GM12878 (cell line): ENCODE data around the gene OSBPL3. TPM values are rescaled to one million over a fixed set of nuclear protein-coding genes. Genes with fewer than 3 reads are reported as not detected.
A peak's percentile ranks its signal among the peaks of the same experiment; 100 is the strongest.

Experiments used
- ATAC-seq: fragments of 200-7000 bp; cut with Tn5 transposase; 3 replicates; pipeline ENCODE4 v1.9.1; 2020; ENCODE audit warnings: mild to moderate bottlenecking, moderate library complexity
- BruUV-seq: library from RNA; stranded (reverse); fragments of 400-500 nt; replicated peaks from 2 replicates; lab custom pipeline; 2021; lab: Mats Ljungman, UMichigan
- CTCF ChIA-PET: fragments of 300-600 bp; sonication (Branson Sonifier 250); formaldehyde crosslinking; extraction: SDS; loops from one replicate; lab custom pipeline; 2021; ENCODE audit warnings: inconsistent platforms; lab: Yijun Ruan, JAX
- POLR2A ChIA-PET: fragments of 350-600 bp; formaldehyde crosslinking; extraction: SDS; loops from one replicate; lab custom pipeline; 2021; ENCODE audit warnings: inconsistent platforms; lab: Charles Lee
- RAD21 ChIA-PET: fragments of 300-600 bp; sonication (Branson Sonifier 250); formaldehyde crosslinking; loops from one replicate; lab custom pipeline; 2023; ENCODE audit warnings: antibody characterized with exemption; ENCODE audit not compliant: unreplicated experiment; lab: Charles Lee
- SMC1A ChIA-PET: fragments of 300-600 bp; sonication (Branson Sonifier 250); formaldehyde crosslinking; loops from one replicate; lab custom pipeline; 2023; ENCODE audit not compliant: unreplicated experiment, uncharacterized antibody; lab: Charles Lee
- DNase-seq: peaks from one replicate; pipeline ENCODE4 v3.0.0-alpha.2; 2011; ENCODE audit warnings: low read depth, low spot score
- FAIRE-seq: peaks from 3 replicates; lab custom pipeline; 2011; peaks lifted over from hg19 to GRCh38; lab: Jason Lieb, UNC
- H2AFZ ChIP-seq: 2 replicates; pipeline ENCODE4 v1.6.0; 2011; ENCODE audit warnings: low read depth, low read length, control low read depth; ENCODE audit not compliant: control insufficient read depth
- H3K27ac ChIP-seq: 2 replicates; pipeline ENCODE4 v1.5.1; 2011; ENCODE audit warnings: control low read depth; ENCODE audit not compliant: control insufficient read depth, insufficient read depth
- H3K27me3 ChIP-seq, 2 experiments: replicated peaks in 1 of 2; 2 replicates each; pipeline versions ENCODE4 v1.6.0 to v1.6.1; 2011; ENCODE audit warnings: low read length in 1 of 2; ENCODE audit not compliant: control insufficient read depth in 2 of 2, insufficient read depth in 2 of 2
- H3K36me3 ChIP-seq, 2 experiments: 2 replicates each; pipeline ENCODE4 v1.5.1; 2011; ENCODE audit warnings: low read length in 1 of 2; ENCODE audit not compliant: control insufficient read depth in 2 of 2, insufficient read depth in 2 of 2
- H3K4me1 ChIP-seq: 2 replicates; pipeline ENCODE4 v1.6.1; 2011; ENCODE audit warnings: mild to moderate bottlenecking, low read length, moderate library complexity, mixed read lengths; ENCODE audit not compliant: control insufficient read depth, insufficient read depth
- H3K4me2 ChIP-seq: 2 replicates; pipeline ENCODE4 v1.6.0; 2011; ENCODE audit warnings: control low read depth; ENCODE audit not compliant: control insufficient read depth, insufficient read depth
- H3K4me3 ChIP-seq: fragments of 200-600 bp; sonication (generic); 2 replicates; pipeline ENCODE4 v1.5.1; 2016
- H3K79me2 ChIP-seq: 2 replicates; pipeline ENCODE4 v1.6.0; 2011; ENCODE audit warnings: low read length; ENCODE audit not compliant: control insufficient read depth, insufficient read depth
- H3K9ac ChIP-seq: 2 replicates; pipeline ENCODE4 v1.8.0; 2011; ENCODE audit warnings: low read length, control low read depth, mixed read lengths; ENCODE audit not compliant: control insufficient read depth, insufficient read depth
- H3K9me3 ChIP-seq: replicated peaks from 3 replicates; pipeline ENCODE4 v1.5.1; 2011; ENCODE audit warnings: mild to moderate bottlenecking, low read length; ENCODE audit not compliant: control insufficient read depth, insufficient read depth
- H4K20me1 ChIP-seq: 2 replicates; pipeline ENCODE4 v1.6.0; 2011; ENCODE audit not compliant: control insufficient read depth, insufficient read depth
- ASH2L ChIP-seq: fragments of 300-600, 200-600 bp; sonication (generic); IDR thresholded peaks from 2 replicates; pipeline ENCODE4 v1.6.1; 2017; ENCODE audit warnings: low read depth, mild to moderate bottlenecking, borderline replicate concordance
- ATF7 ChIP-seq: fragments of 450-650 bp; IDR thresholded peaks from 2 replicates; pipeline ENCODE4 v1.6.1; 2016; ENCODE audit warnings: low read depth, mild to moderate bottlenecking
- CEBPZ ChIP-seq: fragments of 150-350 bp; IDR thresholded peaks from 2 replicates; pipeline ENCODE4 v1.6.1; 2016; ENCODE audit warnings: low read depth, low read length
- MEF2B ChIP-seq: fragments of 450-650 bp; IDR thresholded peaks from 2 replicates; pipeline ENCODE4 v1.6.1; 2018; ENCODE audit warnings: mild to moderate bottlenecking, moderate library complexity; ENCODE audit not compliant: partially characterized antibody, poor library complexity, severe bottlenecking
- MTA3 ChIP-seq: IDR thresholded peaks from 2 replicates; pipeline ENCODE4 v1.6.1; 2012; ENCODE audit warnings: low read length, inconsistent platforms, borderline replicate concordance
- NFYA ChIP-seq: IDR thresholded peaks from 2 replicates; pipeline ENCODE4 v1.6.1; 2011; ENCODE audit warnings: low read depth, mild to moderate bottlenecking, low read length, improper control_type of control experiment, borderline replicate concordance
- POLR2AphosphoS2 ChIP-seq: IDR thresholded peaks from 2 replicates; pipeline ENCODE4 v1.6.1; 2011; ENCODE audit warnings: low read depth, mild to moderate bottlenecking, low read length, improper control_type of control experiment, moderate library complexity
- RAD51 ChIP-seq: fragments of 450-650 bp; IDR thresholded peaks from 2 replicates; pipeline ENCODE4 v1.6.1; 2016; ENCODE audit warnings: moderate library complexity, mild to moderate bottlenecking, inconsistent platforms
- REST ChIP-seq: IDR thresholded peaks from 2 replicates; pipeline ENCODE4 v1.6.1; 2012; ENCODE audit warnings: mild to moderate bottlenecking, low read depth, low read length
- TBL1XR1 ChIP-seq: IDR thresholded peaks from 2 replicates; pipeline ENCODE4 v1.6.1; 2012; ENCODE audit warnings: low read depth, low read length, improper control_type of control experiment
- TCF3 ChIP-seq: IDR thresholded peaks from 2 replicates; pipeline ENCODE4 v1.6.1; 2012; ENCODE audit warnings: low read depth, mild to moderate bottlenecking, low read length, borderline replicate concordance; ENCODE audit not compliant: insufficient read depth
- YY1 ChIP-seq: IDR thresholded peaks from 2 replicates; pipeline ENCODE4 v1.6.1; 2011; ENCODE audit warnings: low read depth, mild to moderate bottlenecking, low read length
- ZBED1 ChIP-seq: IDR thresholded peaks from 2 replicates; pipeline ENCODE4 v1.6.1; 2016; ENCODE audit warnings: borderline replicate concordance
- ZBTB33 ChIP-seq: fragments of 450-650 bp; IDR thresholded peaks from 2 replicates; pipeline ENCODE4 v1.6.1; 2017; ENCODE audit warnings: mild to moderate bottlenecking
- ZNF274 ChIP-seq: IDR thresholded peaks from one replicate; pipeline ENCODE4 v1.8.0; 2011; ENCODE audit not compliant: insufficient read length, insufficient read depth
- WGBS: methylation state at CpG from one replicate; pipeline ENCODE4 v1.1.6; 2016; ENCODE audit warnings: low lambda C conversion rate; ENCODE audit not compliant: insufficient replicate concordance, insufficient coverage; ENCODE audit errors: missing lambda C conversion rate; 5-methylcytosine and 5-hydroxymethylcytosine counted together
- in situ Hi-C: fragments of 300-500 bp; cut with MboI; formaldehyde crosslinking; loops from 9 replicates; pipeline ENCODE4 v1.14.3; 2018; ENCODE audit warnings: mixed read lengths
- intact Hi-C: fragments of 100-400 bp; cut with micrococcal nuclease; formaldehyde crosslinking; loops from one replicate; pipeline ENCODE4 v1.14.2; 2022; ENCODE audit not compliant: unreplicated experiment
- polyA plus RNA-seq, 11 experiments: library from polyadenylated mRNA; depleted of rRNA in 4 of 11; unstranded in 6 of 11; stranded (reverse) in 5 of 11; fragments of >200 nt; fragmentation: Nextera tagmentation in 4 of 11; fragmentation: Illumina TruSeq in 1 of 11; extraction: Ambion mirVana in 4 of 11; extraction: Trizol in 1 of 11; gene quantifications; 1 replicate in 1 of 11; 2 replicates in 10 of 11; pipeline versions ENCODE4 v1.2.1 to v1.2.3, GENCODE V29; 2011 to 2016; ENCODE audit warnings: inconsistent platforms in 2 of 11, missing spikeins in 2 of 11, low read depth in 1 of 11
- total RNA-seq, 4 experiments: library from RNA; depleted of rRNA in 3 of 4; stranded (reverse); fragments of >200 nt in 3 of 4; fragmentation: Illumina TruSeq in 1 of 4; extraction: Trizol in 1 of 4; gene quantifications; 2 replicates each; pipeline versions ENCODE4 v1.2.1 to v1.2.3, GENCODE V29; 2013 to 2021

Gene OSBPL3
- total and polyA plus RNA-seq, 10 of the 15 experiments (the other 5 are each of a cell fraction or from before 2014, with no cell fraction given) = 6.1 to 46.6 (median 27.0) TPM

- peak overlapping the region; percentile 73 for H3K9ac ChIP-seq
- peak overlapping the region; percentile 78 for H3K27ac ChIP-seq
- no TSS peak for BruUV-seq
- H3K9me3 ChIP-seq = no peaks in the 10 kb centered on the region
- no peaks in the 10 kb centered on the region for H3K36me3 ChIP-seq
- WGBS = 2% methylated on average over 37 of the region's 42 CpGs
- ChIA-PET POLR2A (interaction anchor here (0.7 to 6.0 kb wide), 16 partner anchors 12 to 167 kb away, joined by 3 to 68 read pairs (median 4); no protein-coding TSS in a partner anchor), RAD21 (interaction anchor here (0.7 to 11.1 kb wide), 29 partner anchors 14 to 167 kb away, joined by 3 to 106 read pairs (median 5); no protein-coding TSS in a partner anchor), SMC1A (interaction anchor here (0.7 to 16.1 kb wide), 21 partner anchors 15 to 159 kb away, joined by 3 to 189 read pairs (median 6); no protein-coding TSS in a partner anchor), CTCF (interaction anchor here (0.5 to 9.8 kb wide), 31 partner anchors 9 to 347 kb away, joined by 3 to 129 read pairs (median 6); no protein-coding TSS in a partner anchor)
- peaks cover 52% of the 10 kb centered on the region for H3K79me2 ChIP-seq
- H3K4me2 ChIP-seq = peak overlapping the region; percentile 92
- intact Hi-C loops (no loop called here), in situ Hi-C loops (no loop called here)
- peaks cover 5% of the 10 kb centered on the region for H3K4me1 ChIP-seq
- H4K20me1 ChIP-seq = no peaks in the 10 kb centered on the region
- H2AFZ ChIP-seq = peak overlapping the region; percentile 53
- FAIRE-seq = no peak
- ATAC-seq = peak; percentile 70
- no peaks in the 10 kb centered on the region for H3K27me3 ChIP-seq
- no peak for DNase-seq
- H3K4me3 ChIP-seq = peak overlapping the region; percentile 78
- 0 out of 2 replicates have a peak, but pooled peaks have one; percentile 38 for TF ChIP-seq ASH2L
- TF ChIP-seq ZNF274 = no peak
- no peak for TF ChIP-seq CEBPZ
- 0 out of 2 replicates have a peak, but pooled peaks have one; percentile 19 for TF ChIP-seq YY1
- no peak for TF ChIP-seq POLR2AphosphoS2
- no peak for TF ChIP-seq MTA3
- TF ChIP-seq ZBED1 = no peak
- peak; percentile 30 for TF ChIP-seq MEF2B
- TF ChIP-seq NFYA = no peak
- TF ChIP-seq TCF3 = peak; percentile 62; the same call in 1 of the 2 replicates
- TF ChIP-seq RAD51 = no peak
- TF ChIP-seq REST = no peak
- TF ChIP-seq TBL1XR1 = no peak
- TF ChIP-seq ZBTB33 = no peak
- TF ChIP-seq ATF7 = no peak
These were observed 512 bp downstream of the OSBPL3 start for GRCh38 chr7:24979470-24979862.
